HG03095 (cell line): ENCODE measurements around the gene FUT9.
"Not testable (repeated sequence)": the region's sequence is repeated elsewhere in the genome, so short reads cannot be mapped to it uniquely, and the experiment has no call there.

Experiments used
- ATAC-seq: cut with Tn5 transposase; IDR thresholded peaks from one replicate; pipeline ENCODE4 v1.9.1; 2021; ENCODE audit warnings: moderate library complexity; ENCODE audit not compliant: unreplicated experiment

The FUT9 gene

GRCh38 chr6:96171112-96171511 is 155.3 kb downstream of the FUT9 start:
- no peak for ATAC-seq

DNA sequence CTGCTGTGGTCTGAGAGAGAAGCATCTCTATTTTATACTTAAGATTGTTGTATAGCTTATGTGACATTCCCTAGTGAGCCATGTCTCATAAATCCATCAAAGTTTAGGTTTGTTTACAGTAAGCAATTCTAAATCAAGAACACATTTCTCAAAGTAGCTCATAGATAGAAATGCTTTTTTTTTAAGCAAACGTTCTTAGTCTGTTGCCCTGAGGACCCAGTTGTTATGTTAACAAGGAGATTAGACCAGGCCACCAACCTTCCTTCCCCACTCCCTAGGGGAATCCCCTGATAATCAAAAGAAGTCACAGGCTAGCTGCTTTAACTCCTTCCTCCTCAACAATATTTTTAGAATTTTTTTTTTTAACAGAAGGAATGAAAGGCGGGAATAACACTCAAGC is 169.0 kb downstream of the FUT9 start:
- no peak for ATAC-seq

DNA sequence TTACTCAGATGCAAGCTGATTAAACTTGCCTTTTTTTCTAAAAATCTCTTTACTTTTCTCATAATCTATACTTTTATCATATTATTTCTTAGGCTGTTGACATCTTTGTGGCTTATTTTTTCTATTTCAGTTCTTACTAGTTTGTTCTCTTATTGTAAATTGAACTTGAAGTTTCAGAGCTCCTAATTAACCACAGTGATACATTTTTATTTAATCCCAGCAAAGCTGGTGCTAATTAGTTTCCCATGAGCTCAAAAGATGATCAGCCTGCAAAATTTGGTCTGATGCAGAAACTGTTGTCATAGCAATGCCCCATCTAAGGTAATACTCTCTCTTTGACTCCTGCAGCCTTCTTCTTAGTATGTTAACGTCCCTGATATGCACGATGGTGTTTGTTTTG is 170.3 kb downstream of the FUT9 start:
- ATAC-seq = no peak

DNA sequence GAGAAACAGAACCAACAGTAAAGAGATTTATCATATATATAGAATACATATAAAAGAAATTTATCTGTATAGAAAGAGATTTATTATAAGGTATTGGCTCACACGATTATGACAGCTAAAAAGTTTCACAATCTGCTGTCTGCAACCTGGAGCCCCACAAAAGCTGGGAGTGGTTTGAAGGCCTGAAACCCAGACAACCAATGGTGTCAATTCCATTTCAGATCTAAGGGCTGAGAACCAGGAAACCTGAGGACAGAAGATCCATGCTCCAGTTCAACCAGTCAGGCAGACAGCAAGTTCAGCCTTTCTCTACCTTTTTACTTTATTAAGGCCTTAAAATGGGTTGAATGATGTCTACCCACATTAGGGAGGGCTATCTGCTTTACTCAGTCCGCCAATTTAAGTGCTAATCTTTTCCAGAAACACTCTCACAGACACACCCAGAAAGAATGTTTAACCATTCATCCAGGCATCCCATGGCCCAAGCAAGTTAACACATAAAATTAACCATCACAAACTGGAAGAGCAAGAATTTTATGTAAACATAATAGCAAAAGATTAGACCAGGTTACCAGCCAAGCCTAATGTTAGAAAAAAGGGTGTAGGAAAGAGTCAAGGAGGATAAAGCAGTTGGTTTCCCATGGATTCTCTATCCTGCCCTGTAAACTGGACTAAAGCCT is 170.9 kb downstream of the FUT9 start:
- ATAC-seq = no peak

- ATAC-seq = no peak
These were observed 178.9 kb downstream of the FUT9 start for GRCh38 chr6:96194675-96195074.

- no peak for ATAC-seq
These were observed 179.5 kb downstream of the FUT9 start for GRCh38 chr6:96195272-96195671.

- ATAC-seq = no peak
These were observed 180.9 kb downstream of the FUT9 start for GRCh38 chr6:96196633-96197032.

- no peak for ATAC-seq
These were observed 181.5 kb downstream of the FUT9 start for GRCh38 chr6:96197241-96197640.

DNA sequence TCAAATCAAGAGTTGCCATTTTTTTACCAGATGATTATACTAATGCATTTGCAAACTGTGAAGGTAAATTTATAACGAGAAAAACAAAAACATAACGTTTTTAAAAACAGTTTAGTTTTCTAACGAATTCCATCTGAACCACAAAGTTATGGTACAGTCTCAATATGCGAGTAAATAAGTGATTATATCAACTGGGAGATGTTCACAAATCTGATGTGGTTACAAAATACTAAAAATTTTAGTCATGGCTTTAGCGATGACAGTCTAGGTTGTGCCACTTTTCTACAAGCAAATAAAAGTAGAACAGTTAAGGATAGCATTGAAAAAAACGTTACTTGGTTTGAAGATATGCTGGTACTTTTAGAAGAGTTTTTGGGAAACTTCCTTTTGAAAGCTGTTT is 186.8 kb downstream of the FUT9 start:
- no peak for ATAC-seq

- no peak for ATAC-seq
These were observed 195.6 kb downstream of the FUT9 start for GRCh38 chr6:96211341-96211740.

GRCh38 chr6:96212066-96212465 is 196.3 kb downstream of the FUT9 start:
- no peak for ATAC-seq

GRCh38 chr6:96213784-96214183 is 198.0 kb downstream of the FUT9 start:
- ATAC-seq = no peak

DNA sequence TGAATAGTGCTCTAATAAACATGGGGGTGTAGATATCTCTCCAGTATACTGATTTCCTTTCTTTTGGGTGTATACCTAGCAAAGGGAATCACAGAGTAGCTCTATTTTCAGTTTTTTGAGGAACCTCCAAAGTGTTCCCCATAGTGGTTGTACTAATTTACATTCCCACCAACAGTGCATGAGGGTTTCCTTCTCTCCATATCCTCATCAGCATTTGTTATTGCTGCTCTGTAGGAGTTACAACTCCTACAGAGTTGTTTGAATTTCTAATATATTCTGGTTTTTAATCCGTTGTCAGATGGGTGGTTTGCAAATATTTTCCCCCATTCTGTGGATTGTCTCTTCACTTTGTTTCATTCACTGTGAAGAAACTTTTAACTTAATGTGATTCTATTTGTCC is 207.9 kb downstream of the FUT9 start:
- no peak for ATAC-seq

GRCh38 chr6:96227135-96227534 is 211.4 kb downstream of the FUT9 start:
- ATAC-seq = no peak

GRCh38 chr6:96234444-96234843 is 218.7 kb downstream of the FUT9 start:
- no peak for ATAC-seq

- no peak for ATAC-seq
These were observed 220.2 kb downstream of the FUT9 start for GRCh38 chr6:96235927-96236326.

DNA sequence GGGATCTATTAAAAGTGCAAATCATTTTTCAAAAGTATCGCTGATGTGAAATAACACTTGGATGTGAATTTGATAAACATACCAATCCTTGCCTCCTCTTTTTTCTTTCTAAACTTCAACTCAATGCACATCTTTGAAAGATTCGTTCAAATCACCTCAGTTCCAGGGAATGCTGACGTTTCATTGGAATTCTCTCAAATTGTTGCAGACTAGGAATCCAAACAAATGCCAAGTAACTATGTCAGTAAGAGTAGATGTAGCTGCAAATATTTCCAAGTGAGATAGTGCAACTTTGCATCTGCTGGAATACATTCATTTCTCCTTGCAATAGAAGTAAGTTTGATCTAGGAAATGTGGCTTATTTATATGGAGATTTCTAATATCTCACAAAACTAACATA is 220.7 kb downstream of the FUT9 start:
- ATAC-seq = no peak

GRCh38 chr6:96237638-96238347 is 222.0 kb downstream of the FUT9 start:
- ATAC-seq = no peak

DNA sequence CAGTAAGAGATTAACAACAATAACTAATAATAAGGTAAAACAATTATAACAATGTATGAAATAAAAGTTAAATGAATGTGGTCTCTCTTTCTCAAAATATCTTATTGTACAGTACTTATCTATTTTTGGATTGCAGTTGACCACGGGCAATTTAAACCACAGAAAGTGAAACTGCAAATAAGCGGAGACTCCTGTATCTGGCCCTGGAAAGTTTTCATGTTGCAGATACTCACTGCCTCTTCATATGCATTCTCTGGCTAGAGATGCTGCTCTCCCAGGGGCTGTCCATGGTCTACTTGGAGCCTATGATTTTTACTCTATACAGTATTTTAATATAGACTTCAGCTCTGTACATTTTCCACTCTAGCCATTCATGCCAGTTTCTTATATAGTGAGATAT is 230.8 kb downstream of the FUT9 start:
- ATAC-seq = no peak

- ATAC-seq = no peak
These were observed 234.0 kb downstream of the FUT9 start for GRCh38 chr6:96249755-96250154.

- ATAC-seq = no peak
These were observed 242.0 kb downstream of the FUT9 start for GRCh38 chr6:96257751-96258150.

- not testable (repeated sequence) for ATAC-seq
These were observed 245.1 kb downstream of the FUT9 start for GRCh38 chr6:96260787-96261430.
